Endothelial cell of umbilical vein (primary cell): ENCODE results near the gene CHN2. TPM values are rescaled to one million over a fixed set of nuclear protein-coding genes. Genes with fewer than 3 reads are reported as not detected.

ENCODE experiments used
- BruUV-seq: library from RNA; stranded (reverse); fragments of 400-500 nt; replicated peaks from 2 replicates; lab custom pipeline; 2021; lab: Mats Ljungman, UMichigan
- CTCF ChIA-PET: fragments of 300-600, 350-600 bp; sonication (Branson Sonifier 250); formaldehyde crosslinking; loops from one replicate; lab custom pipeline; 2021; ENCODE audit warnings: antibody characterized with exemption, inconsistent platforms; lab: Charles Lee
- POLR2A ChIA-PET: fragments of 300-600, 350-600 bp; sonication (Branson Sonifier 250); formaldehyde crosslinking; loops from one replicate; lab custom pipeline; 2021; ENCODE audit warnings: antibody characterized with exemption, inconsistent platforms; lab: Charles Lee
- DNase-seq: peaks from one replicate; pipeline ENCODE4 v3.0.0-alpha.2; 2011; ENCODE audit warnings: low read depth, low spot score
- FAIRE-seq: peaks from 2 replicates; lab custom pipeline; 2011; peaks lifted over from hg19 to GRCh38; lab: Jason Lieb, UNC
- H2AFZ ChIP-seq: 2 replicates; pipeline ENCODE4 v1.6.0; 2012; ENCODE audit warnings: low read depth, low read length, control low read depth, inconsistent platforms
- H3K27ac ChIP-seq: 2 replicates; pipeline ENCODE4 v1.5.1; 2011; ENCODE audit warnings: low read depth, mild to moderate bottlenecking, control low read depth, low read length, moderate library complexity; ENCODE audit not compliant: insufficient read depth
- H3K27me3 ChIP-seq, 2 experiments: 2 replicates each; pipeline versions ENCODE4 v1.6.0 to v1.6.1; 2011; ENCODE audit warnings: low read length in 2 of 2, mixed read lengths in 1 of 2; ENCODE audit not compliant: control insufficient read depth in 2 of 2, insufficient read depth in 2 of 2
- H3K36me3 ChIP-seq, 2 experiments: 2 replicates in 1 of 2; 3 replicates in 1 of 2; pipeline ENCODE4 v1.5.1; 2011; ENCODE audit warnings: low read length in 2 of 2, mild to moderate bottlenecking in 1 of 2, moderate library complexity in 1 of 2; ENCODE audit not compliant: control insufficient read depth in 2 of 2, insufficient read depth in 2 of 2; ENCODE audit errors: extremely low read depth in 1 of 2
- H3K4me1 ChIP-seq: 3 replicates; pipeline ENCODE4 v1.5.1; 2011; ENCODE audit warnings: mild to moderate bottlenecking, low read length; ENCODE audit not compliant: control insufficient read depth, insufficient read depth; ENCODE audit errors: extremely low read depth
- H3K4me2 ChIP-seq: 2 replicates; pipeline ENCODE4 v1.6.1; 2011; ENCODE audit warnings: low read length, control low read depth, mixed read lengths; ENCODE audit not compliant: insufficient read depth
- H3K4me3 ChIP-seq, 3 experiments: fragments of 200-600 bp in 1 of 3; sonication (generic), shearing (Covaris generic) in 1 of 3; replicated peaks in 1 of 3; 2 replicates each; pipeline ENCODE4 v1.5.1; 2011 to 2016; ENCODE audit warnings: control low read depth in 3 of 3, low read length in 3 of 3, mild to moderate bottlenecking in 2 of 3, inconsistent platforms in 1 of 3, low read depth in 1 of 3, moderate library complexity in 1 of 3; ENCODE audit not compliant: insufficient read depth in 1 of 3
- H3K79me2 ChIP-seq: 2 replicates; pipeline ENCODE4 v1.6.0; 2012; ENCODE audit warnings: low read length, inconsistent platforms; ENCODE audit not compliant: control insufficient read depth, insufficient read depth
- H3K9ac ChIP-seq: replicated peaks from 2 replicates; pipeline ENCODE3; 2011; ENCODE audit warnings: low read length, control low read depth; ENCODE audit not compliant: insufficient read depth; ENCODE audit errors: extremely low read depth
- H3K9me1 ChIP-seq: replicated peaks from 3 replicates; pipeline ENCODE4 v1.6.0; 2011; ENCODE audit warnings: mild to moderate bottlenecking, low read length; ENCODE audit not compliant: control insufficient read depth, insufficient read depth; ENCODE audit errors: extremely low read depth
- H3K9me3 ChIP-seq: replicated peaks from 2 replicates; pipeline ENCODE4 v1.5.1; 2012; ENCODE audit warnings: low read length, inconsistent platforms; ENCODE audit not compliant: control insufficient read depth, insufficient read depth
- H4K20me1 ChIP-seq: replicated peaks from 2 replicates; pipeline ENCODE3; 2011; ENCODE audit warnings: mild to moderate bottlenecking, low read length; ENCODE audit not compliant: control insufficient read depth, insufficient read depth; ENCODE audit errors: extremely low read depth
- EZH2 ChIP-seq: IDR thresholded peaks from 2 replicates; pipeline ENCODE4 v1.6.1; 2012; ENCODE audit warnings: borderline replicate concordance, low read depth, mild to moderate bottlenecking, moderate library complexity, low read length, inconsistent platforms; ENCODE audit not compliant: severe bottlenecking
- FOS ChIP-seq: IDR thresholded peaks from 2 replicates; pipeline ENCODE4 v1.6.1; 2011; ENCODE audit warnings: mild to moderate bottlenecking, low read length, moderate library complexity, borderline replicate concordance; ENCODE audit not compliant: insufficient read depth
- GATA2 ChIP-seq: IDR thresholded peaks from 2 replicates; pipeline ENCODE4 v1.7.0; 2011; ENCODE audit warnings: low read depth, mild to moderate bottlenecking, moderate library complexity, mixed read lengths, low read length; ENCODE audit not compliant: insufficient read length, insufficient read depth
- JUN ChIP-seq: IDR thresholded peaks from 2 replicates; pipeline ENCODE4 v1.6.1; 2011; ENCODE audit warnings: borderline replicate concordance, low read depth; ENCODE audit not compliant: insufficient read length, insufficient read depth
- MAX ChIP-seq: IDR thresholded peaks from 2 replicates; pipeline ENCODE4 v1.6.1; 2011; ENCODE audit not compliant: insufficient read depth, insufficient read length
- MYC ChIP-seq: IDR thresholded peaks from one replicate; pipeline ENCODE4 v1.6.1; 2011; ENCODE audit warnings: mild to moderate bottlenecking, low read depth, low read length
- POLR2A ChIP-seq: IDR thresholded peaks from 2 replicates; pipeline ENCODE4 v1.6.1; 2012; ENCODE audit warnings: low read depth, mild to moderate bottlenecking, control low read depth, low read length
- POLR2AphosphoS5 ChIP-seq: IDR thresholded peaks from 2 replicates; pipeline ENCODE4 v1.6.1; 2012; ENCODE audit warnings: low read depth, mild to moderate bottlenecking, control low read depth, low read length, moderate library complexity; ENCODE audit not compliant: insufficient read depth
- dilution Hi-C: fragments of 300-500 bp; cut with MboI; formaldehyde crosslinking; loops from one replicate; pipeline ENCODE4 v1.15.0; 2019; ENCODE audit warnings: low sequenced_read_pairs; ENCODE audit not compliant: extremely low pct_ligation_motif_present
- intact Hi-C: fragments of 100-400 bp; cut with micrococcal nuclease; formaldehyde crosslinking; loops from one replicate; pipeline ENCODE4 v1.10.0; 2022
- polyA plus RNA-seq, 4 experiments: library from polyadenylated mRNA; depleted of rRNA in 3 of 4; stranded (reverse) in 3 of 4; unstranded in 1 of 4; fragments of >200 nt; gene quantifications; 2 replicates each; pipeline versions ENCODE4 v1.2.1 to v1.2.3, GENCODE V29; 2011 to 2012; ENCODE audit warnings: missing spikeins in 1 of 4
- total RNA-seq: library from RNA; stranded (reverse); gene quantifications from 2 replicates; pipeline ENCODE4 v1.2.3, GENCODE V29; 2021
- TF ChIP-seq, protein P1 (sequence below), 2 donors: IDR thresholded peaks; 1 replicate in 1 of 2; 2 replicates in 1 of 2; pipeline ENCODE4 v1.5.1; 2011; ENCODE audit warnings: low read length in 2 of 2, mild to moderate bottlenecking in 2 of 2, moderate library complexity in 2 of 2, control low read depth in 1 of 2, inconsistent platforms in 1 of 2, low read depth in 1 of 2; ENCODE audit not compliant: insufficient read depth in 1 of 2; ENCODE audit errors: extremely low read depth in 1 of 2

CHN2 gene
- total and polyA plus RNA-seq, 2 donors (not counting 3 experiments of a cell fraction or from before 2014, with no cell fraction given) = 1.4 to 5.0 TPM

DNA sequence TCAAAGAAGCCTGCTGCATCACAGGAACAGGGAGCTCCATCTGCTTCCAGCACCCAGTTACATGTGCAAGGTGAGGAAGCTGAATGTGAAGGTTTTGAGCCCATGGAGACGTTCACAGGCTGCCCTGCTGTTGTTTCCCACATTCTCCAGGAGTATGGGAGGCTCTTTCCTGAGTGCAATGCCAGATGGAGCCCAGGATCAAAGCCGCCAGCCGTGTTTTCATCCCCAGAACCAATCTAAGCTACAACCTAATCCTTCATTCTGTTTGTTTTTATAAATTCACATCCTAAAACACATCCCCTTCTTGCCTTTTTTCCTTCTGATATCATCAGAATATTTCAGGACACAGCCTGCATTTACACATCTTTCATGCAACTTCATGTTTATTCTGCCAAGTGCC is 270.2 kb downstream of the CHN2 start:
- peaks cover 8% of the 10 kb centered on the region for H3K4me1 ChIP-seq
- no peak for FAIRE-seq
- H3K36me3 ChIP-seq = no peaks in the 10 kb centered on the region
- dilution Hi-C loops = no loop called here
- no peaks in the 10 kb centered on the region for H3K9me1 ChIP-seq
- no peaks in the 10 kb centered on the region for H3K9me3 ChIP-seq
- no peak overlapping the region for H2AFZ ChIP-seq
- no peak overlapping the region for H3K27ac ChIP-seq
- H3K9ac ChIP-seq = no peak overlapping the region
- no TSS peak for BruUV-seq
- POLR2A ChIA-PET = no interaction called here
- no peaks in the 10 kb centered on the region for H3K79me2 ChIP-seq
- TF ChIP-seq, protein P1, sequence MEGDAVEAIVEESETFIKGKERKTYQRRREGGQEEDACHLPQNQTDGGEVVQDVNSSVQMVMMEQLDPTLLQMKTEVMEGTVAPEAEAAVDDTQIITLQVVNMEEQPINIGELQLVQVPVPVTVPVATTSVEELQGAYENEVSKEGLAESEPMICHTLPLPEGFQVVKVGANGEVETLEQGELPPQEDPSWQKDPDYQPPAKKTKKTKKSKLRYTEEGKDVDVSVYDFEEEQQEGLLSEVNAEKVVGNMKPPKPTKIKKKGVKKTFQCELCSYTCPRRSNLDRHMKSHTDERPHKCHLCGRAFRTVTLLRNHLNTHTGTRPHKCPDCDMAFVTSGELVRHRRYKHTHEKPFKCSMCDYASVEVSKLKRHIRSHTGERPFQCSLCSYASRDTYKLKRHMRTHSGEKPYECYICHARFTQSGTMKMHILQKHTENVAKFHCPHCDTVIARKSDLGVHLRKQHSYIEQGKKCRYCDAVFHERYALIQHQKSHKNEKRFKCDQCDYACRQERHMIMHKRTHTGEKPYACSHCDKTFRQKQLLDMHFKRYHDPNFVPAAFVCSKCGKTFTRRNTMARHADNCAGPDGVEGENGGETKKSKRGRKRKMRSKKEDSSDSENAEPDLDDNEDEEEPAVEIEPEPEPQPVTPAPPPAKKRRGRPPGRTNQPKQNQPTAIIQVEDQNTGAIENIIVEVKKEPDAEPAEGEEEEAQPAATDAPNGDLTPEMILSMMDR (IDR thresholded peaks at IDR 0.05; ENCODE audit: extremely low read depth in 1 of 2, insufficient read depth in 1 of 2, low read depth in 1 of 2, low read length in 2 of 2) = no peak
- no peak for TF ChIP-seq MAX
- no peak for TF ChIP-seq GATA2
- TF ChIP-seq JUN = no peak
- no peak for TF ChIP-seq MYC
- TF ChIP-seq EZH2 = no peak
- no peak for TF ChIP-seq POLR2AphosphoS5
- no peak for TF ChIP-seq POLR2A
- no peak for TF ChIP-seq FOS
- intact Hi-C loops = no loop called here
- no peak overlapping the region for H3K4me2 ChIP-seq
- peaks cover 0 to under 1% of the 10 kb centered on the region in 2 experiments for H3K27me3 ChIP-seq
- no peaks in the 10 kb centered on the region for H4K20me1 ChIP-seq
- H3K4me3 ChIP-seq = no peak overlapping the region
- no peak for DNase-seq
- CTCF ChIA-PET = interaction anchor here (0.8 to 1.1 kb wide), 2 partner anchors 24 to 124 kb away, joined by 3 read pairs; no protein-coding TSS in a partner anchor
